Measurements from ENCODE around the gene CD44. TPM values are rescaled to one million over a fixed set of nuclear protein-coding genes. Genes with fewer than 3 reads are reported as not detected.

Gene CD44
- total RNA-seq, 4 donors from 2014 or later, result 56.3 to 182 (median 114) TPM

- 83 to 90% methylated on average over 2 of the region's 2 CpGs for WGBS, 2 donors (ENCODE audit: low coverage in 1 of 2)
- peaks cover 18 to 71% (median 40%) of the 10 kb centered on the region in 4 donors for H3K4me1 ChIP-seq
- TF ChIP-seq CTCF (IDR thresholded peaks at IDR 0.05) (no peak), POLR2AphosphoS5 (IDR thresholded peaks at IDR 0.05) (no peak), EP300 (IDR thresholded peaks at IDR 0.05; ENCODE audit: low read depth) (no peak)
- peak overlapping the region in 1 of 4 donors; percentile 9 for H3K27ac ChIP-seq
- H3K9me3 ChIP-seq, result no peaks in the 10 kb centered on the region
- no peaks in the 10 kb centered on the region for H3K36me3 ChIP-seq
- in situ Hi-C loops (cut with MboI; ENCODE audit: low pct_ligation_motif_present in 1 of 4, low pct_unique_long_range_greater_than_20kb in 1 of 4, low sequenced_read_pairs in 3 of 4) (no loop called here), intact Hi-C loops (cut with DNase I; ENCODE audit: low total_unique reads) (no loop called here)
- DNase-seq, result no peak
- no peaks in the 10 kb centered on the region for H3K27me3 ChIP-seq
- H3K4me3 ChIP-seq, result no peak overlapping the region
Measured at GRCh38 chr11:35146711-35147110, 7.7 kb downstream of the CD44 start.

- Histone ChIP-seq H3K4me1 (peaks cover 15 to 71% (median 37%) of the 10 kb centered on the region in 4 donors), H3K9me3 (no peaks in the 10 kb centered on the region), H3K36me3 (no peaks in the 10 kb centered on the region), H3K4me3 (no peak overlapping the region), H3K27ac (peak overlapping the region in 1 of 4 donors; percentile 9), H3K27me3 (no peaks in the 10 kb centered on the region)
- 73% methylated on average over 1 of the region's 1 CpG; no CpG with 5 or more reads in 1 of the 2 donors for WGBS, 2 donors (ENCODE audit: low coverage in 1 of 2)
- TF ChIP-seq EP300 (IDR thresholded peaks at IDR 0.05; ENCODE audit: low read depth) (no peak), POLR2A (IDR thresholded peaks at IDR 0.05) (no peak), POLR2AphosphoS5 (IDR thresholded peaks at IDR 0.05) (no peak), CTCF (IDR thresholded peaks at IDR 0.05) (no peak)
- DNase-seq, result no peak
- intact Hi-C loops (cut with DNase I; ENCODE audit: low total_unique reads) (no loop called here), in situ Hi-C loops (cut with MboI; ENCODE audit: low pct_ligation_motif_present in 1 of 4, low pct_unique_long_range_greater_than_20kb in 1 of 4, low sequenced_read_pairs in 3 of 4) (no loop called here)
Measured at GRCh38 chr11:35147235-35147634, 8.3 kb downstream of the CD44 start.

- Histone ChIP-seq H3K4me1 (peaks cover 8 to 68% (median 29%) of the 10 kb centered on the region in 4 donors), H3K27me3 (no peaks in the 10 kb centered on the region), H3K36me3 (no peaks in the 10 kb centered on the region), H3K27ac (no peak overlapping the region), H3K9me3 (no peaks in the 10 kb centered on the region), H3K4me3 (no peak overlapping the region)
- TF ChIP-seq EP300 (IDR thresholded peaks at IDR 0.05; ENCODE audit: low read depth) (no peak), CTCF (IDR thresholded peaks at IDR 0.05) (no peak), POLR2AphosphoS5 (IDR thresholded peaks at IDR 0.05) (no peak), POLR2A (IDR thresholded peaks at IDR 0.05) (no peak)
- in situ Hi-C loops (cut with MboI; ENCODE audit: low pct_ligation_motif_present in 1 of 4, low pct_unique_long_range_greater_than_20kb in 1 of 4, low sequenced_read_pairs in 3 of 4), result no loop called here
- intact Hi-C loops (cut with DNase I; ENCODE audit: low total_unique reads), result no loop called here
- WGBS, 2 donors (ENCODE audit: low coverage in 1 of 2), result 88 to 97% methylated on average over 5 of the region's 5 CpGs
- no peak for DNase-seq
Measured at GRCh38 chr11:35148163-35148837, 9.3 kb downstream of the CD44 start.

GRCh38 chr11:35150454-35150853 is 11.5 kb downstream of the CD44 start:
- intact Hi-C loops (cut with DNase I; ENCODE audit: low total_unique reads), result no loop called here

More at GRCh38 chr11:35150454-35150853, 11.5 kb downstream of the CD44 start:
- H3K9me3 ChIP-seq, result no peaks in the 10 kb centered on the region
- H3K4me3 ChIP-seq, result no peak overlapping the region
- no peaks in the 10 kb centered on the region for H3K36me3 ChIP-seq
- H3K4me1 ChIP-seq, result peaks cover 0 to 60% (median 13%) of the 10 kb centered on the region in 4 donors
- DNase-seq, result no peak
- TF ChIP-seq POLR2AphosphoS5 (IDR thresholded peaks at IDR 0.05), result no peak
- in situ Hi-C loops (cut with MboI; ENCODE audit: low pct_ligation_motif_present in 1 of 4, low pct_unique_long_range_greater_than_20kb in 1 of 4, low sequenced_read_pairs in 3 of 4), result no loop called here
- WGBS, 2 donors (ENCODE audit: low coverage in 1 of 2), result 71 to 80% methylated on average over 2 to 3 of the region's 3 CpGs
- H3K27ac ChIP-seq, result no peak overlapping the region
- H3K27me3 ChIP-seq, result no peaks in the 10 kb centered on the region
